ENCODE data around the gene FLOT1. TPM values are rescaled to one million over a fixed set of nuclear protein-coding genes. Genes with fewer than 3 reads are reported as not detected.

The FLOT1 gene
- total and polyA plus RNA-seq, 9 of the 15 experiments (the other 6 are each of a cell fraction or from before 2014, with no cell fraction given): 11.7 to 149 (median 118) TPM

GRCh38 chr6:30683183-30683979 lies 59.1 kb downstream of the FLOT1 start (continued):
- no peak for TF ChIP-seq GTF3C2 (IDR thresholded peaks at IDR 0.05; ENCODE audit: borderline replicate concordance, extremely low read depth, insufficient read length)
- TF ChIP-seq RBM25 (IDR thresholded peaks at IDR 0.05; ENCODE audit: low read depth, low read length, severe bottlenecking): no peak
- TF ChIP-seq TEAD1 (CRISPR knock-in tag; IDR thresholded peaks at IDR 0.05): 0 out of 4 replicates have a peak, but pooled peaks of 1 of the 2 experiments have one; percentile 59
- no peak for TF ChIP-seq TCF7 (IDR thresholded peaks at IDR 0.05; ENCODE audit: borderline replicate concordance)
- no peak for TF ChIP-seq ZFP30 (CRISPR knock-in tag; IDR thresholded peaks at IDR 0.05; ENCODE audit: borderline replicate concordance)
- no peak for TF ChIP-seq ZKSCAN3 (CRISPR knock-in tag; IDR thresholded peaks at IDR 0.05)
- no peak for TF ChIP-seq NCOA4 (IDR thresholded peaks at IDR 0.05; ENCODE audit: partially characterized antibody)
- no peak for TF ChIP-seq RBBP5 (IDR thresholded peaks at IDR 0.05; ENCODE audit: borderline replicate concordance, insufficient read depth, low read length, poor library complexity, severe bottlenecking)
- no peak for TF ChIP-seq ZNF668 (CRISPR knock-in tag; IDR thresholded peaks at IDR 0.05)
- TF ChIP-seq, protein P1, sequence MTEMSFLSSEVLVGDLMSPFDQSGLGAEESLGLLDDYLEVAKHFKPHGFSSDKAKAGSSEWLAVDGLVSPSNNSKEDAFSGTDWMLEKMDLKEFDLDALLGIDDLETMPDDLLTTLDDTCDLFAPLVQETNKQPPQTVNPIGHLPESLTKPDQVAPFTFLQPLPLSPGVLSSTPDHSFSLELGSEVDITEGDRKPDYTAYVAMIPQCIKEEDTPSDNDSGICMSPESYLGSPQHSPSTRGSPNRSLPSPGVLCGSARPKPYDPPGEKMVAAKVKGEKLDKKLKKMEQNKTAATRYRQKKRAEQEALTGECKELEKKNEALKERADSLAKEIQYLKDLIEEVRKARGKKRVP (CRISPR knock-in tag; IDR thresholded peaks at IDR 0.05): no peak
- TF ChIP-seq BHLHE40 (IDR thresholded peaks at IDR 0.05; ENCODE audit: low read length): no peak
- no peak for TF ChIP-seq MED1 (CRISPR knock-in tag; IDR thresholded peaks at IDR 0.05; ENCODE audit: borderline replicate concordance)
- no peak for TF ChIP-seq NEUROD1 (IDR thresholded peaks at IDR 0.05; ENCODE audit: borderline replicate concordance, low read depth, low read length, partially characterized antibody)
- TF ChIP-seq NFIC (IDR thresholded peaks at IDR 0.05): no peak
- 0 out of 2 replicates have a peak, but pooled peaks have one; percentile 71 for TF ChIP-seq FOXP1 (CRISPR knock-in tag; IDR thresholded peaks at IDR 0.05)
- TF ChIP-seq HNRNPUL1 (IDR thresholded peaks at IDR 0.05; ENCODE audit: low read length): no peak
- TF ChIP-seq POLR2AphosphoS2 (IDR thresholded peaks at IDR 0.05; ENCODE audit: low read length): no peak
- TF ChIP-seq ZNF143 (CRISPR knock-in tag; IDR thresholded peaks at IDR 0.05): peak; percentile 50; the same call in 1 of the 2 replicates
- no peak for TF ChIP-seq NR0B1 (IDR thresholded peaks at IDR 0.05; ENCODE audit: partially characterized antibody)
- no peak for TF ChIP-seq FOXM1 (IDR thresholded peaks at IDR 0.05; ENCODE audit: low read depth)
- no peak for TF ChIP-seq FOXM1 (CRISPR knock-in tag; IDR thresholded peaks at IDR 0.05; ENCODE audit: low read depth)
- TF ChIP-seq JUND (IDR thresholded peaks at IDR 0.05; ENCODE audit: borderline replicate concordance, low read depth, low read length): no peak
- no peak for TF ChIP-seq JUND (tag; IDR thresholded peaks at IDR 0.05; ENCODE audit: borderline replicate concordance, low read depth, low read length)
- TF ChIP-seq TAF9B (IDR thresholded peaks at IDR 0.05; ENCODE audit: partially characterized antibody): no peak
